Panc1 (cell line): ENCODE measurements around the gene KCNC1. TPM values are rescaled to one million over a fixed set of nuclear protein-coding genes. Genes with fewer than 3 reads are reported as not detected.

Experiments used
- ATAC-seq: fragments of 200-7000 bp; cut with Tn5 transposase; 2 replicates; pipeline ENCODE4 v1.9.1; 2020; ENCODE audit warnings: mild to moderate bottlenecking, moderate library complexity
- BruUV-seq: library from RNA; stranded (reverse); fragments of 400-500 nt; replicated peaks from 2 replicates; lab custom pipeline; 2021; lab: Mats Ljungman, UMichigan
- CTCF ChIA-PET: fragments of 300-600 bp; sonication (Branson Sonifier 250); formaldehyde crosslinking; loops from one replicate; lab custom pipeline; 2022; ENCODE audit warnings: antibody characterized with exemption; lab: Charles Lee
- POLR2A ChIA-PET: fragments of 300-600 bp; sonication (Branson Sonifier 250); formaldehyde crosslinking; loops from one replicate; lab custom pipeline; 2022; ENCODE audit warnings: antibody characterized with exemption; lab: Charles Lee
- DNase-seq: peaks from one replicate; pipeline ENCODE4 v3.0.0-alpha.2; 2010; ENCODE audit warnings: low read depth, low spot score
- H3K27ac ChIP-seq: 2 replicates; pipeline ENCODE4 v1.5.1; 2011; ENCODE audit warnings: mild to moderate bottlenecking, low read length, inconsistent platforms
- H3K27me3 ChIP-seq: fragments of 200-500 bp; sonication (Bioruptor generic); 2 replicates; pipeline ENCODE4 v1.6.0; 2014; ENCODE audit warnings: low read length, inconsistent platforms; ENCODE audit not compliant: control insufficient read depth, insufficient read depth
- H3K36me3 ChIP-seq: fragments of 200-500 bp; sonication (Bioruptor generic); 2 replicates; pipeline ENCODE4 v1.5.1; 2014; ENCODE audit warnings: inconsistent platforms, mild to moderate bottlenecking, low read length, moderate library complexity; ENCODE audit not compliant: control insufficient read depth, insufficient read depth
- H3K4me1 ChIP-seq: 2 replicates; pipeline ENCODE4 v1.5.1; 2011; ENCODE audit warnings: inconsistent platforms, mild to moderate bottlenecking, low read length, moderate library complexity; ENCODE audit not compliant: control insufficient read depth, insufficient read depth
- H3K4me3 ChIP-seq, 2 experiments: 2 replicates each; pipeline ENCODE4 v1.5.1; 2011 to 2012; ENCODE audit warnings: low read depth in 2 of 2, low read length in 2 of 2, mild to moderate bottlenecking in 2 of 2, inconsistent platforms in 1 of 2, moderate library complexity in 1 of 2
- H3K9me3 ChIP-seq: fragments of 200-500 bp; sonication (Bioruptor generic); 2 replicates; pipeline ENCODE4 v1.5.1; 2014; ENCODE audit warnings: low read depth, mild to moderate bottlenecking, inconsistent platforms, low read length, moderate library complexity; ENCODE audit not compliant: control insufficient read depth, insufficient read depth
- POLR2AphosphoS5 ChIP-seq: IDR thresholded peaks from 2 replicates; pipeline ENCODE4 v1.6.1; 2012; ENCODE audit warnings: mild to moderate bottlenecking, low read depth, low read length, moderate library complexity
- SIN3A ChIP-seq: IDR thresholded peaks from 2 replicates; pipeline ENCODE4 v1.6.1; 2012; ENCODE audit warnings: low read depth, mild to moderate bottlenecking, low read length, moderate library complexity, borderline replicate concordance; ENCODE audit not compliant: insufficient read depth
- TCF7L2 ChIP-seq: IDR thresholded peaks from 2 replicates; pipeline ENCODE4 v1.6.1; 2011; ENCODE audit warnings: mild to moderate bottlenecking, low read depth, low read length, inconsistent platforms
- in situ Hi-C: cut with HindIII; loops from 2 replicates; pipeline ENCODE4 v1.10.0; 2016; ENCODE audit warnings: low sequenced_read_pairs, low pct_unique_long_range_greater_than_20kb
- intact Hi-C: fragments of 100-400 bp; cut with micrococcal nuclease; formaldehyde crosslinking; loops from one replicate; pipeline ENCODE4 v1.10.0; 2022; ENCODE audit not compliant: unreplicated experiment
- total RNA-seq: library from RNA; stranded (reverse); gene quantifications from one replicate; pipeline ENCODE4 v1.2.1, GENCODE V29; 2021; ENCODE audit not compliant: unreplicated experiment
- TF ChIP-seq, protein P1 (sequence below): fragments of 450-650 bp; IDR thresholded peaks from 2 replicates; pipeline ENCODE4 v1.5.1; 2017; ENCODE audit warnings: mild to moderate bottlenecking
- TF ChIP-seq, protein P2 (sequence below), 2 experiments: IDR thresholded peaks; 2 replicates each; pipeline ENCODE4 v1.6.1; 2011 to 2012; ENCODE audit warnings: low read depth in 2 of 2, control low read depth in 1 of 2, low read length in 1 of 2, mild to moderate bottlenecking in 1 of 2, moderate library complexity in 1 of 2; ENCODE audit not compliant: insufficient read depth in 1 of 2

The KCNC1 gene
- total RNA-seq, 1 experiment from 2014 or later, result 0.95 TPM

- intact Hi-C loops, result no loop called here
- no peak overlapping the region for H3K4me3 ChIP-seq
- ChIA-PET CTCF (interaction anchor here (0.9 to 1.2 kb wide), 2 partner anchors 21 to 153 kb away, joined by 3 to 5 read pairs; no protein-coding TSS in a partner anchor), POLR2A (no interaction called here)
- peaks cover 4% of the 10 kb centered on the region; the same call in 1 of the 2 replicates for H3K27me3 ChIP-seq
- no peaks in the 10 kb centered on the region for H3K36me3 ChIP-seq
- ATAC-seq (no peak), DNase-seq (no peak)
- TF ChIP-seq POLR2AphosphoS5 (no peak), TCF7L2 (no peak)
- no peak overlapping the region for H3K27ac ChIP-seq
- no TSS peak for BruUV-seq
- H3K4me1 ChIP-seq, result no peaks in the 10 kb centered on the region
- in situ Hi-C loops, result no loop called here
- H3K9me3 ChIP-seq, result no peaks in the 10 kb centered on the region
Measured at GRCh38 chr11:17752144-17752543, 17.6 kb downstream of the KCNC1 start.

DNA sequence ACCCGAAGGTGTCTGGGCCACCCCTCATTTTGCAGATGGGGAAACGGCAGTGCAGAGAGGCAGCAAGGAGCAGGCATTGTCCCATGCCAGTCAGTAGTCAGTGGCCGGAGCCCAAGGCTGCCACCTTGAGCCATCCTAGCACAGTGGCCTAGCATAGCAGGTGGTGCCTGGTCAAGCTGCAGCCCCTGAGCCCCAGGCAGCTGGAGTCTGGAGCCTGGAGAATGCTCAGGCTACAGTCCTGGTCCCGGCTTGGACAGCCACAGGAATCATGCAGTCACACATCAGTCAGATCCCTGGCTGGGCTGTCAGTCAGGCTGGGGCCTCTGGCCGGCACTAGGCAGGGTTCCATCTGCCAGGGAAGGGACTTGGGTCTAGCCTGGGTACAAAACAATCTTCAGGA, 18.6 kb downstream of the KCNC1 start:
- no peak overlapping the region for H3K4me3 ChIP-seq
- no peaks in the 10 kb centered on the region for H3K4me1 ChIP-seq
- no peak overlapping the region for H3K27ac ChIP-seq
- BruUV-seq, result no TSS peak
- in situ Hi-C loops (no loop called here), intact Hi-C loops (no loop called here)
- no peak for ATAC-seq
- no peaks in the 10 kb centered on the region for H3K36me3 ChIP-seq
- POLR2A ChIA-PET, result no interaction called here
- peaks cover 4% of the 10 kb centered on the region; the same call in 1 of the 2 replicates for H3K27me3 ChIP-seq
- H3K9me3 ChIP-seq, result no peaks in the 10 kb centered on the region
- no peak for TF ChIP-seq POLR2AphosphoS5
- CTCF ChIA-PET, result no interaction called here
- DNase-seq, result no peak

GRCh38 chr11:17753641-17754040, 19.1 kb downstream of the KCNC1 start:
- no TSS peak for BruUV-seq
- intact Hi-C loops (no loop called here), in situ Hi-C loops (no loop called here)
- ATAC-seq (no peak), DNase-seq (no peak)
- Histone ChIP-seq H3K27ac (no peak overlapping the region), H3K27me3 (peaks cover 4% of the 10 kb centered on the region; the same call in 1 of the 2 replicates), H3K4me3 (no peak overlapping the region), H3K4me1 (no peaks in the 10 kb centered on the region), H3K36me3 (no peaks in the 10 kb centered on the region), H3K9me3 (no peaks in the 10 kb centered on the region)
- TF ChIP-seq, protein P1, sequence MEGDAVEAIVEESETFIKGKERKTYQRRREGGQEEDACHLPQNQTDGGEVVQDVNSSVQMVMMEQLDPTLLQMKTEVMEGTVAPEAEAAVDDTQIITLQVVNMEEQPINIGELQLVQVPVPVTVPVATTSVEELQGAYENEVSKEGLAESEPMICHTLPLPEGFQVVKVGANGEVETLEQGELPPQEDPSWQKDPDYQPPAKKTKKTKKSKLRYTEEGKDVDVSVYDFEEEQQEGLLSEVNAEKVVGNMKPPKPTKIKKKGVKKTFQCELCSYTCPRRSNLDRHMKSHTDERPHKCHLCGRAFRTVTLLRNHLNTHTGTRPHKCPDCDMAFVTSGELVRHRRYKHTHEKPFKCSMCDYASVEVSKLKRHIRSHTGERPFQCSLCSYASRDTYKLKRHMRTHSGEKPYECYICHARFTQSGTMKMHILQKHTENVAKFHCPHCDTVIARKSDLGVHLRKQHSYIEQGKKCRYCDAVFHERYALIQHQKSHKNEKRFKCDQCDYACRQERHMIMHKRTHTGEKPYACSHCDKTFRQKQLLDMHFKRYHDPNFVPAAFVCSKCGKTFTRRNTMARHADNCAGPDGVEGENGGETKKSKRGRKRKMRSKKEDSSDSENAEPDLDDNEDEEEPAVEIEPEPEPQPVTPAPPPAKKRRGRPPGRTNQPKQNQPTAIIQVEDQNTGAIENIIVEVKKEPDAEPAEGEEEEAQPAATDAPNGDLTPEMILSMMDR, result no peak
- no peak for TF ChIP-seq POLR2AphosphoS5
- TF ChIP-seq TCF7L2, result no peak
- TF ChIP-seq, protein P2, sequence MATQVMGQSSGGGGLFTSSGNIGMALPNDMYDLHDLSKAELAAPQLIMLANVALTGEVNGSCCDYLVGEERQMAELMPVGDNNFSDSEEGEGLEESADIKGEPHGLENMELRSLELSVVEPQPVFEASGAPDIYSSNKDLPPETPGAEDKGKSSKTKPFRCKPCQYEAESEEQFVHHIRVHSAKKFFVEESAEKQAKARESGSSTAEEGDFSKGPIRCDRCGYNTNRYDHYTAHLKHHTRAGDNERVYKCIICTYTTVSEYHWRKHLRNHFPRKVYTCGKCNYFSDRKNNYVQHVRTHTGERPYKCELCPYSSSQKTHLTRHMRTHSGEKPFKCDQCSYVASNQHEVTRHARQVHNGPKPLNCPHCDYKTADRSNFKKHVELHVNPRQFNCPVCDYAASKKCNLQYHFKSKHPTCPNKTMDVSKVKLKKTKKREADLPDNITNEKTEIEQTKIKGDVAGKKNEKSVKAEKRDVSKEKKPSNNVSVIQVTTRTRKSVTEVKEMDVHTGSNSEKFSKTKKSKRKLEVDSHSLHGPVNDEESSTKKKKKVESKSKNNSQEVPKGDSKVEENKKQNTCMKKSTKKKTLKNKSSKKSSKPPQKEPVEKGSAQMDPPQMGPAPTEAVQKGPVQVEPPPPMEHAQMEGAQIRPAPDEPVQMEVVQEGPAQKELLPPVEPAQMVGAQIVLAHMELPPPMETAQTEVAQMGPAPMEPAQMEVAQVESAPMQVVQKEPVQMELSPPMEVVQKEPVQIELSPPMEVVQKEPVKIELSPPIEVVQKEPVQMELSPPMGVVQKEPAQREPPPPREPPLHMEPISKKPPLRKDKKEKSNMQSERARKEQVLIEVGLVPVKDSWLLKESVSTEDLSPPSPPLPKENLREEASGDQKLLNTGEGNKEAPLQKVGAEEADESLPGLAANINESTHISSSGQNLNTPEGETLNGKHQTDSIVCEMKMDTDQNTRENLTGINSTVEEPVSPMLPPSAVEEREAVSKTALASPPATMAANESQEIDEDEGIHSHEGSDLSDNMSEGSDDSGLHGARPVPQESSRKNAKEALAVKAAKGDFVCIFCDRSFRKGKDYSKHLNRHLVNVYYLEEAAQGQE (IDR thresholded peaks at IDR 0.05; ENCODE audit: insufficient read depth in 1 of 2, low read depth in 2 of 2, low read length in 1 of 2), result no peak
- TF ChIP-seq SIN3A, result no peak
- ChIA-PET POLR2A (no interaction called here), CTCF (no interaction called here)
